Measurements from ENCODE around the gene KLHL36.

- TF ChIP-seq CTCF (IDR thresholded peaks at IDR 0.05; ENCODE audit: low read depth, low read length) (no peak), POLR2A (IDR thresholded peaks at IDR 0.05; ENCODE audit: extremely low read depth, insufficient read length) (no peak), MAX (IDR thresholded peaks at IDR 0.05; ENCODE audit: low read depth, low read length) (no peak), MYC (IDR thresholded peaks at IDR 0.05; ENCODE audit: low read depth, low read length) (no peak)
These were observed 11.5 kb downstream of the KLHL36 start for GRCh38 chr16:84659656-84660300.

Measured in NB4 (cell line).